ENCODE data around the gene PNLIPRP1.

PNLIPRP1 gene

GRCh38 chr10:116602648-116603400, 12.1 kb downstream of the PNLIPRP1 start:
- DNase-seq = no peak

GRCh38 chr10:116606061-116606483, 15.3 kb downstream of the PNLIPRP1 start:
- DNase-seq = no peak

DNA sequence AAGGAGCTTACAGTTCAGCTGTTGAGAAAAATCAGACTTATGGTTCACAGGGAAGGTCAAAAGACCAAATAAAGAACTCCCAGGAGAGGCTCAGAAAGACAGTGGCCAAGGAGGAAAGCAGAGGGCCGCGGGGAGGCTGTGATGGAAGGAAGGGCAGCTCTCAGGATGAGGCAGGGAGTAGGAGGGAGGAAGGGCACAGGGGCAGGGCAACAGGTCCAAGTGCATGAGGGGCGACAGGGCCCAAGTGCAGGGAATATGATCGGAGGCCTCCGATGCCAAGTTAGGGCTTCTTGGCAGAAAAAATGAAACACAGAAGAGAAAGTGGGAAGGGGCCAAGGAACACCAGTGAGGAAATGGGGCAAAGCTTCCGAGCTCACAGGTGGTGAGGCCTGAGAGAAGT, 16.6 kb downstream of the PNLIPRP1 start:
- no peak for DNase-seq

DNA sequence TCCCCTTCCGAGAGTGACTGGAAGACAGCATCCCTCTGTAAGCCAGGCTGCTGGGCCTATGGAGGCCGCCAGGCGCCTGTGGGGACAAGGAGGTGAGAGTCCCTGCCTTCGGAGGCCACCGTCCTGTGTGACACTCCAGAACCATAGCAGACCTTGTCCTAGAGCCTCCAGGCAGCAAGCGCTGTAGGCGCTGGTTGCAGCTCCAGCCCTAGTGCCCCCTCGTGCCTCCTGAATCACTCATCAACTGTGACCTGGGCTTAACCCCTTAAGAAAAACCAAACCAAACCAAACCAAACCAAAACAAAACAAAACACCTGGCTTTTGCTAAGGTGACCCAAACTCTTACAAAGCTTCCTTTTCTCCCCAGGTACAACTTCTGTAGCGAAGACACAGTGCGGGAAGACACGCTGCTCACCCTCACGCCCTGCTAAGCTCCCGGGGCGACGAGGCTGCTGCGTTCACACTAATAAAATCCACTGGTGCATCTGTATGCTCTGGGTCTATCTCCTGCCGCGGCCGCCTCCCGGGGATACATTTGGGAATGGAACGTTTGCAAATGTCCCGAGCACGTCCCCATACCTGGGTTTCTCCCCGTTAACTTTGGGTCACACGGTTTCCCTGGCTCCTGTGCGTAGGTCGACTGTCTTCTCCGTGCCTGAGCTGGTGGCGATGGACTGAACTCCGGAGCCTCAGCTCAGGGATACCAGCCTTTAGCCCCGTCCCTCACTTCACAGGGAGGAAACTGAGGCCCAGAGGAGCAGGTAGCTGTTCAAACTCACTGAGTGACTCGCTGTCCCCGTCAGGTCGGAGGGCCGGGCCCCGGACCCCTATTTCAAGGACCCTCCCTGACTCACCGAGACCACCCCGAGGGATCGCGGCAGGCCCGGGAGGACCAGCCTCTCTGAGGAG, 18.2 kb downstream of the PNLIPRP1 start:
- no peak for DNase-seq

- DNase-seq = no peak
Measured at GRCh38 chr10:116610443-116611152, 19.8 kb downstream of the PNLIPRP1 start.

GRCh38 chr10:116611153-116611545, 20.4 kb downstream of the PNLIPRP1 start:
- DNase-seq = no peak

DNA sequence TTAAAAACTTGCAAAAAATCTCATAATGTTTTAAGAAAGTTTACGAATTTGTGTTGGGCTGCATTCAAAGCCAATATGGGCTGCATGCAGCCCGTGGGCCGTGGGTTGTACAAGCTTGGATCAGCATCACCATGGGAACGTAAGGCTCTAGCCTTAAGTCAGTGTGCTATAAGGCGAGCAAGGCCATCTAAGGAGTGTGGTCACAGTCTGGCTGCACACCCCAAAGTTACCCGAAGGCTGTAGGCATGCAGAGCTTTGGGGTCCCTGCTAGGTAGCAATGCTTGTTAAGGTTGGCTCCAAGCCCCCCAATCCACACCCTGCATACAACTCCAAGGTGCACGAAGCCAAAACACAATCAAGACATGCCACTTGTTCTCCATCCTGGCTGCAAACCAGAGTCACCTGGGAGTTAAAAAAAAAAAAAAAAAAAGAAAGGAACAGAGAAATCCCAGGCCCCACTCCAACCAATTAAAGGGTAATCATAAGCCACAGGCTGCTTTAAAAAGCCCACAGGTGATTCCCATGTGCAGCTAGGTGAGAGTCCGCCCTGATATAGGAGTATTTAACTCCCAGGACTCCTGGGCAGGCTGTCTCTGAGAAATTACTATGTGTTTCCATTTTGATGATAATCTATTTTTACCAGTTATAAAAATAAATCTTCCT, 21.5 kb downstream of the PNLIPRP1 start:
- DNase-seq = no peak

DNA sequence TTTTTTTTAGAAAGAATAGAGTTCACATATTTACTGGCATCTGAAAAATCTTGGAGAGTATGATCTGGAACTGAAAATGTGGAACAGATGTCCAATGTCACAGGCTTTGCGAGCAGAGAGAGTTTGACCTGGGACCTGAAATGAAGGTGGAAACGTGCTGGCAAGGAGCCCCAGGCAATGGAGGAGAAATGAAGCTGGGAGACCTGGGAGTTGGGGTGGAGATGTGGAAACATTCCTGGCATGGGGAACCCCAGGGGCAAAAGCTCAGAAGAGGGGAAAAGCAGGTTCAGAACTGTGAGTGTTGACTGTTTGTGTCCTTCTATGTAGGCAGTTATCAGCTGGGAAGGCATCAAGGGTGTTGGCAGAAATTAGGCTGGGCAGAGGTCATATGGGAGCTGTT, 22.7 kb downstream of the PNLIPRP1 start:
- no peak for DNase-seq

GRCh38 chr10:116614796-116615195, 24.0 kb downstream of the PNLIPRP1 start:
- no peak for DNase-seq

- no peak for DNase-seq
Measured at GRCh38 chr10:116615199-116615776, 24.5 kb downstream of the PNLIPRP1 start.

GRCh38 chr10:116620423-116621400, 30.0 kb downstream of the PNLIPRP1 start, which contains the start of gene PNLIPRP2:
Gene PNLIPRP2, plus strand, starts transcription at chr10:116620953.
- DNase-seq = no peak

GRCh38 chr10:116621476-116621875, 30.7 kb downstream of the PNLIPRP1 start:
- DNase-seq = no peak

GRCh38 chr10:116621934-116622655, 31.3 kb downstream of the PNLIPRP1 start:
- no peak for DNase-seq

GRCh38 chr10:116625845-116626244, 35.1 kb downstream of the PNLIPRP1 start:
- no peak for DNase-seq

DNA sequence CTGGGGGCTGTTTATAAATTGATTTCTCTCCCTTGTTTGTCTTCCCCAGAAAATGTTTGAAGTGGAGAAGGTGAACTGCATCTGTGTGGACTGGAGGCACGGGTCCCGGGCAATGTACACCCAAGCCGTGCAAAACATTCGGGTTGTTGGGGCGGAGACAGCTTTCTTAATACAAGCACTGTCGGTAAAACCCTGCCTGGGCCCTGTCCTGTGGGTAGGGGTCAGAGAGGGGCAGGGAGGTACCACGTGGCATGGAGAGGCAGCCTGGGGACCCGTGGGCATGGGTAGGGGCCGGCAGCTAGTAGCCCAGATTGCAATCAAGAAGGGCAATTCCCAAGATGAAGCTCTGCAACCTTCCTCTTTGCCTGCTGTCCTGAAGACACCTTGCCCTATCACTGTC, 36.1 kb downstream of the PNLIPRP1 start:
- DNase-seq = no peak

DNA sequence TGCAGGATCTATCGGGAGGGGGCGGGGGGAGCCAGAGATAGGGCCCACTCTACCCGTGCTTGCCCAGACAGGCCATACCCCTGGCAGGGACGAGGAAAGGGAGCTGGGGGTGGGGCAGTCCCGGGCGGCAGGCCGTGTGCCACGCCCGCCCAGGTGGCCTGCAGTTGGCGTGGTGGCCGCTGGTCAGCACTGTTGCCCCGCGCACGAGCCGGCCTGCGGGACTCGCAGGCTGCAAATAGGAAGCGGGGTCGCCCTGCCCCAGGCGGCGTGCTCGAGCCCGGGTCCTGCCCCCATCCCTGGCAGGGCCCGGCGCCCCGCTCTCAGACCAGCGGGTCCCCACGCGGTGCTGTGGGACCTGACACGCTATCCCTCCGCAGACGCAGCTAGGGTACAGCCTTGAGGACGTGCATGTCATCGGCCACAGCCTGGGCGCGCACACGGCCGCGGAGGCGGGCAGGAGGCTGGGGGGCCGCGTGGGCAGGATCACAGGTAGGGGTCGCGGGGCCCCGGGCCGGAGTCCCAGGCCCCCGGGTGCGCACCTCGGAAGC, 36.7 kb downstream of the PNLIPRP1 start:
- DNase-seq = no peak

DNA sequence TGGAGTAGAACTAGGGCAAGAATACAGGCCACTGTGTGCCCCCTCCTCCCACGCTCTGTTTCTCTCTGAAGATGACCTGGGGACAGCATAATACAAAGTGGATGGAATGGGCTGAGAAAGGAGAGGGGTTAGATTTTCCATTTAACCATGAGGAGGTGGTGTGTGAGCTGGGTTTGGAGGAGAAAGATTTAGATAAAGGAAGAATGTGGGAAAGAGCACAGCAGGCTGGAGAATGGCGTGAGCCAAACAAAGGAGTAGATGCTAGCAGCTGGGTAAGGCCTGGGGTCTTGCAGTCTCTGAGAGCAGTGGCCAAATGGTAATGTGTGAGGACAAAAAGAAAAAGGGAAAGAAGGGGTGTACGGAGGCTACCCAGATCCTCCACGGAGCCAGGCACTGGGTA, 38.6 kb downstream of the PNLIPRP1 start:
- DNase-seq = no peak

DNA sequence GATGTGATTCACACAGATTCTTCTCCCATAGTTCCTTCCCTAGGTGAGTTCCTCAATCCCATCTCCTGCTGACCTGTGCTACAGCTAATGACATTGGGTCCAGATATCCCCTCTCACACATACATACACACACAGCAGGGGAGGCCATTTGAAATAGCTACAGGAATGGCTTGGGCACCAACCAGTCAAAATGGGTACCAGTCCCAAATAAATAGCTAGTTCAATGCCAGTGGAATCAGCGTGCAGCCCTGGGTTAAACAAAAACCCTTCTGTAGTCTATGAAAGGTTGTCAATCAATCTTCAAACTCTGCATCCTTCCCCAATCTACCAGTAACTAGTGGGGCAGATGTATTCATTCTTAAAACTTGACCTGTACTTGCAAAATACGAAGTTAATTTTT, 39.3 kb downstream of the PNLIPRP1 start:
- no peak for DNase-seq

DNA sequence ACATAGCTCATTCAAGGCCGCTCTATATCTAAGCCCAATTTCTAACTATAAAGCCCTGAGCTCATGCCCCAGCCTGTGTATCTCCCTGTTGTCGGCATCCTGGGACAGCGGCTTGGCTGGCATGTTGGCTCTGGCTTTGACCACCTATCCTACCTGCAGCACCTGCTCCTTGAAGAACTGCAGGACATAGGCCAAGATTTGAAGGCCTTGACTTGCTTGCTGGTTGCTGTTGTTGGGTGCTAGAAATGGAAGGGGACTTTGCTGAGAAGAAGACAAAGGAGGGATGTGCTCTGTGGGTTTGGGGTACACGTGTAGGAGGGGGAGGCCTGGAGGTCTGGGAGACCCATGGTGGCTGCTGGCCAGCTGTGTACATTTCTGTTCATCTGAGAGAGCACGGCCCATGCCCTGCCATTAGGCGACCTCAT, 41.1 kb downstream of the PNLIPRP1 start:
- no peak for DNase-seq

DNA sequence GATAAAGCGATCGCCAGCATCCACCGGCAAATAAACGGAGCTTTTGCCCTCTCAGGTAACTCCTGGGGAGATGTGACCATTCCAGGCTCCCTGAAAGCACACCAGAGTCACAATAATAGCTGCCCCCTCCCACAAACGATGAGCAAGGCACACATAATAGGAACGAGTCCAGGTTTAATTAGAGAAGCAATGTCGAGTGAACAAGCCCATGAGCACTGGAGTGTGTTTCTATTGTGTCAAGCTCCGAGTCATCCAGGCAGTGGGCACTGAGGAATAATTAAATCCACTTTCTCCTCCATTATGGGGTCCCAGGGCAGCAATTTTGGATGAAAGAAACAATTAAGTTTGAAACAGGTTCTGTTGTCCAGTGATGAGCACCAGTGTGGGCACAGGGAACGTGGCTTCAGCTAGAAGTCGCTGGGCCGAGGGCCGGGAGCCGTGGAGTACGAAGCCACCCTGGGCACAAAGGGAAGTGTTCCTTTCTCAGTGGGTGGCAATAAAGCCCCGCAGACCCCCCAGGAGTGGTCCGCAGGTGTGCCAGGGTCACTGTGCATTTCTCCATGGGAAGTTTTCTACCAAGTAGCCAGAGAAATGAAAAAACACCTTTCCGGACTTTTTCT, 41.9 kb downstream of the PNLIPRP1 start:
- no peak for DNase-seq
